Muscle of arm (tissue), 12 donors: ENCODE measurements around the gene MNAT1. TPM values are rescaled to one million over a fixed set of nuclear protein-coding genes. Genes with fewer than 3 reads are reported as not detected.
"Not testable (repeated sequence)": the region's sequence is repeated elsewhere in the genome, so short reads cannot be mapped to it uniquely, and the experiment has no call there.

Source experiments
- DNase-seq: peaks from one replicate; pipeline ENCODE4 v3.0.0-alpha.2; 2013
- polyA plus RNA-seq, 12 donors: library from polyadenylated mRNA; unstranded; fragments of 120-200 nt; gene quantifications; one replicate each; pipeline ENCODE4 v1.2.1, GENCODE V29; 2013; ENCODE audit not compliant: insufficient read length in 12 of 12

Gene MNAT1
- polyA plus RNA-seq, 12 donors, result 42.5 to 65.9 (median 57.4) TPM; not detected in 1

- DNase-seq, result no peak
Observed at GRCh38 chr14:60790850-60791249, 56.3 kb downstream of the MNAT1 start.

- no peak for DNase-seq
Observed at GRCh38 chr14:60796434-60796833, 61.9 kb downstream of the MNAT1 start.

- no peak for DNase-seq
Observed at GRCh38 chr14:60800409-60800808, 65.8 kb downstream of the MNAT1 start.

GRCh38 chr14:60803871-60804270, 69.3 kb downstream of the MNAT1 start:
- no peak for DNase-seq

- no peak for DNase-seq
Observed at GRCh38 chr14:60805841-60806430, 71.4 kb downstream of the MNAT1 start.

GRCh38 chr14:60807247-60807646, 72.7 kb downstream of the MNAT1 start:
- DNase-seq, result no peak

- no peak for DNase-seq
Observed at GRCh38 chr14:60807971-60808370, 73.4 kb downstream of the MNAT1 start.

GRCh38 chr14:60812987-60813386, 78.4 kb downstream of the MNAT1 start:
- no peak for DNase-seq

GRCh38 chr14:60815371-60815770, 80.8 kb downstream of the MNAT1 start:
- DNase-seq, result no peak

GRCh38 chr14:60817113-60817512, 82.6 kb downstream of the MNAT1 start:
- DNase-seq, result no peak

- DNase-seq, result no peak
Observed at GRCh38 chr14:60819575-60819974, 85.0 kb downstream of the MNAT1 start.

GRCh38 chr14:60838601-60839000, 104.0 kb downstream of the MNAT1 start:
- DNase-seq, result no peak

GRCh38 chr14:60839057-60839456, 104.5 kb downstream of the MNAT1 start:
- no peak for DNase-seq

- DNase-seq, result peak; percentile 26
Observed at GRCh38 chr14:60839657-60840056, 105.1 kb downstream of the MNAT1 start.

- DNase-seq, result no peak
Observed at GRCh38 chr14:60840313-60840712, 105.8 kb downstream of the MNAT1 start.

GRCh38 chr14:60845523-60845922, 111.0 kb downstream of the MNAT1 start:
- DNase-seq, result no peak

- DNase-seq, result no peak
Observed at GRCh38 chr14:60848066-60848465, 113.5 kb downstream of the MNAT1 start.

- DNase-seq, result not testable (repeated sequence)
Observed at GRCh38 chr14:60851692-60852091, 117.1 kb downstream of the MNAT1 start.

- no peak for DNase-seq
Observed at GRCh38 chr14:60856111-60856510, 121.5 kb downstream of the MNAT1 start.

- DNase-seq, result no peak
Observed at GRCh38 chr14:60859525-60859924, 125.0 kb downstream of the MNAT1 start.

- DNase-seq, result no peak
Observed at GRCh38 chr14:60861545-60862140, 127.1 kb downstream of the MNAT1 start.

GRCh38 chr14:60862283-60862682, 127.7 kb downstream of the MNAT1 start:
- DNase-seq, result peak; percentile 46

GRCh38 chr14:60863249-60863648, 128.7 kb downstream of the MNAT1 start:
- no peak for DNase-seq
